DMS153 treated with DMSO at 0.1 percent for 48 hours (cell line): Measurements from ENCODE around the gene PITPNM1.
"Not testable (repeated sequence)": the region's sequence is repeated elsewhere in the genome, so short reads cannot be mapped to it uniquely, and the experiment has no call there.

Experiments
- DNase-seq: peaks from one replicate; lab custom pipeline; 2025; ENCODE audit not compliant: unreplicated experiment; lab: John Stamatoyannopoulos, UW

Gene PITPNM1

DNA sequence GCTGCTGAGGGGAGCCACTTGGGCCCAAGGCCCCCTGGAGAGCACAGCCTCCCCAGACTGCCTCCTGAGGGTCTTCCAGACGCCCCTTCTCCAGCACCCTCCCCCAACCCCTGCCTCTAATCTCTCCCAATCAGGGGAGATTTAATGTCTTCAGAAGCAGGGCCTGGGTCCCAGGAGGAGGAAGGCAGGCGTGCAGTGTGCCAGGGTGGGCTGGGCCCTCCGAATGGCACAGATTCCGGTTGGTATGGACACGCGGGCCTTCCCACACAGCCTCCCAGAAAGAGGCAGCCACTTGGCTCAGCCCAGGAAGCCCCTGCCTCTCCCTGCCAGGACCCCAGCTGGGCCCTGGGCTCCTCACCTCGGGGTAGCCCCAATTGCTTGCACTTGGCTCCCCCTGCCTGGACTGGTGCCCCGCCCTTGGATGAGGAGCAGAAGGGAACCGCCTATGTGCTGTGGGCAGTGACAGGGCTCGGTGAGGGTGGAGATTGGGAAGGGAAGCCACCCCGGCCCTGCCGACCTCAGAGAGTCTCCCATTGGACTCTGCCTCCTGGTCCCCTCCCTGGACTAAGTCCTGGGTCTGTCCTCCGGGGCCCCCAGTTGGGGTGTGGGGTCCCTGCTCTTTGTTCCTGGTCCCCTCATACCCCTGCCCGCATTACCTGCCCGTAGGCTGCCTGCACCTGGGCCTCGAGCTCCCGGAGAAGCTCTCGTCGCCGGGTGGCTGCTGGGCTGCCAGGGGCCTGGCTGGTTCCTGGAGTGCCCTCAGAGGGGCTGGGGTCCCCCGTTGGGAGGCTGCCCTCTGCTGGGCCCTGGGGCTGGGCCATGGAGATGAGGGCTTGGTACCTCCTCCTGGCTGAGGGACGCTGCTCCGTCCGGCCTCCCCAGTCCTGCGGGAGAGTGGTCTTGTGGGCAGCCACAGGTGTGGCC lies 18.7 kb upstream of the PITPNM1 start:
- DNase-seq = no peak

GRCh38 chr11:67522844-67523555 lies 17.8 kb upstream of the PITPNM1 start, which contains the start of gene CABP2:
TSS of gene CABP2 (minus strand) at chr11:67523446. CDS start at chr11:67523326, 120 bp downstream.
- no peak for DNase-seq

GRCh38 chr11:67522338-67522737 lies 17.2 kb upstream of the PITPNM1 start:
- no peak for DNase-seq

GRCh38 chr11:67521924-67522323 lies 16.8 kb upstream of the PITPNM1 start:
- no peak for DNase-seq

GRCh38 chr11:67520856-67521824 lies 16.0 kb upstream of the PITPNM1 start:
- no peak for DNase-seq

DNA sequence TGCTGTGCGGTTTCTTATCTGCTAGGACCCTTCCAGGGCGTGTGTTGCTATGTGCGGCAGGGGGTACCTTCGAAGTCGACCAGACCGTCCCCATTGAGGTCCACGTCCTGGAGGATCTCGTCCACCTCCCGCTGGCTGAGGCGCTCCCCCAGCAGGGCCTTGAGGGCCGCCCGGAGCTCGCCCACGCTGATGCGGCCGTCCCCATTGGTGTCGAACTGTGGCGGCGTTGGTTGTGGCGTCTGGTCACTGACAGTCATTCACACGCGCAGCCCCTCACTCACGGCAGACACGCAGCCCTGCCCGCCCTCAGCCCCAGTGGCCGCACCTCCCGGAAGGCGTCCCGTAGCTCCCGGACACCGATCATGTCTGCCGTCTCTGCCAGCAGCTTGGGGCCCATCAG lies 14.6 kb upstream of the PITPNM1 start:
- no peak for DNase-seq

DNA sequence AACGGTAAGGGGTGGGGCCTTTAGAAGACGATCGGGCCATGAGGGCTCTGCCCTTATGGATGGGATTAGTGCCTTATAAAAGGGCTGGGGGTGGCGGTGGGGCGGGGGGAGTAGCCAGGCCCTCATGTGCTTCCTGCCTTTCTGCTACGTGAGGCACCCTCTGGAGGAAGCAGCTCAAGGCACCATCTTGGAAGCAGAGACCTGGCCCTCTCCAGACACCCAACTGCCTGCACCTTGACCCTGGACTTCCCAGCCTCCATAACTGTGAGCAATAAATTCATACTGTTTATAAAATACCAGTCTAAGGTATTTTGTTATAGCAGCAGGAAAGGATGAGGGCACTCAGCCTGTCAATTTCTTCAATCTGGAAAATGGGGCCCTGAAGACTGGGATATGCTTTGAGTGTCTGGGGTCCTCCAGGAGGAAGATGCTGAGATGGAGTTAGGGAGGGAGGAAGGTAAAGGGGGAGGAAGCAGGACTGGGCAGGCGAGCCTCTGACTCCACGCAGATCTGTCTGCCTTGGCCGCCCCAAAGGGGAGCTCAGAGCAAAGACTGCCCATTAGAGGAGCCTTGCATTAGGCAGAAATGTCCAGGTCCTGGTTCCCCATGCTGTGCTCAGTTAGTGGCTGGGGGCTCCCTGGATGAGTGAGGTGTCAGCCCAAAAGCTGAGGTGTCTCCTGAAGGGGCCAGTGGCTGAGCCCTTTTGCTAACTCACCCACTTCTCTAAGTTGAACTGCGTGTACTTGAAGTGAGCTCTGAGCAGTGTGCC lies 12.8 kb upstream of the PITPNM1 start:
- DNase-seq = no peak

DNA sequence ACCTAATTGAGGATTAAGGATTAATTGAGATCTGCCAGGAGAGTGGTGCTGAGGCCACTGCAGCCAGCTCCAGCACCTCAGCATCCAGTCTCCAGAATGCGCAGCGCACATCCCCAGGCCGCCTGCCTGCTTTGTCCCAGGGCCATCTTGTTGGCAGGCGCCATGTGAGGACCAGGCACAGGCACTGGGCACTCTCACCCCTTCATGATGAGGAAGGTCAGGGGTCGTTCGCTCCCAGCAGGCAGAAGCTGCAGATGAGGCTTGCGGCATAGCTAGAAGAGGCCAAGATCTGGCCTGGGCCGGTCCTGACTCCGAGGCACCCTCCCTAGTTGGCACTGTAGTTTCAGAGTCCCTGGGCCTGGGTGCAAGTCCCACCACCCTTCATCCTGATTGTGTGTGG lies 11.6 kb upstream of the PITPNM1 start:
- no peak for DNase-seq

DNA sequence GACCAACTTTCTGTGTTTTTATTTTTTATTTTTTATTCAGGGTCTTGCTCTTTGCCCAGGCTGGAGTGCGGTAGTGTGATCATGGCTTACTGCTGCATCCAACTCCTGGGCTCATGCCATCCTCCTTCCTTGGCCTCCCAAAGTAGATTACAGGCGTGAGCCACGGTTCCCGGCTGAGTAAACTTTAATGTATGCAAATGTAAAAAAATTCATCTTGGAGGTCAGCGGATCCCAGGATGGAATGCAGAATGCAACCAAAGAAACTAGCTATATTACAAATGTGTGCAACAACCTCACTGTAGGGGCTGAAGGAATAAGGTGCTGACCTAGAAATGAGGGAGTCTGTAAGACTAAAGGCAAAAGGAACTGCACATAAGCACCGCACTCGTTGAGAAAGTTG lies 9.0 kb upstream of the PITPNM1 start:
- DNase-seq = no peak

DNA sequence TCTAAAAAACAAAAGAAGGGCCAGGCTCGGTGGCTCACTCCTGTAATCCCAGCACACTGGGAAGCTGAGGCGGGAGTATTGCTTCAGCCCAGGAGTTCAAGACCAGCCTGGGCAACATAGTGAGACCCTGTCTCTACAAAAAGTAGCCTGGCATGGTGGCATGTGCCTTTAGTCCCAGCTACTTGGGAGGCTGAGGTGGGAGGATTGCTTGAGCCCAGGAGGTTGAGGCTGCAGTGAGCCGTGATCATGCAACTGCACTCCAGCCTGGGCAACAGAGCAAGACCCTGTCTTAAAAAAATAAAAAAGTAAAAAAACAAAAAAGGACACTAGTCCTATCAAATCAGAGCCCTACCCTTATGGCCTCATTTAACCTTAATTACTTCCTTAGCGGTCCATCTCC lies 6.4 kb upstream of the PITPNM1 start:
- not testable (repeated sequence) for DNase-seq

- DNase-seq = no peak
Measured at GRCh38 chr11:67510023-67510345, 4.8 kb upstream of the PITPNM1 start.

- DNase-seq = peak; percentile 89
Measured at GRCh38 chr11:67508486-67509121, 3.4 kb upstream of the PITPNM1 start.

DNA sequence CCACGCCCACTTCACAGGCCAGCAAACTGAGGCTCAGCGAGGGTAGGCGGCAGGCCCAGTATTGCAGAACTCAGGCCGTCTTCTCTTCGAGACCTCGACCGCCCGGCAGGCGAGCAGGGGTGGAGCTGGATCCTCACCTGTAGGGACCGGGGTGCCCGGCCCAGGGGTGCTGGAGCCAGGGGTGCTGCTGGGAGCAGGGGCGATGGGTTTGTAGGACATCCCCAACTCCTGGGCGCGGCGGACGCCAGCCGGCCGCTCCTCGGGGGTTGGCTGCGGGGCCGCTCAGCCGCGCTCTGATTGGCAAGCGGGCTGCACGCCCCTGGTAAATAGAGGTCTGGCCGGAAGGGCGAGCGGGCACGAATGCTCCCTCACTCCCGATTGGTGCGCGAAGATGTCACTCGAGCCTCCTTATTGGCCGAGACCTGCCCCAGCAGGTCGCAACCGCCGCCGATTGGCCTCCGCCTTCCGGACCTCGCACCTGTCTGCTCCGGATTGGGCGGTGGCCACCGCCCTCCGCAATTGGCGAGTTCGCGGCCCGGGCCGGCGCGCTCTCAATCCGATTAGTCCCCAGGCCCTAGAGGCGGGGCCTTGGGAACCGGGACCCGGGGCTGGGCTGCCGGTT lies 2.8 kb upstream of the PITPNM1 start, which contains the start of gene CDK2AP2:
CDK2AP2 (minus strand) TSS at position 299 of the 622 bp plus-strand sequence; CDS start at position 219, 80 bp downstream.
- peak; percentile 89 for DNase-seq

DNA sequence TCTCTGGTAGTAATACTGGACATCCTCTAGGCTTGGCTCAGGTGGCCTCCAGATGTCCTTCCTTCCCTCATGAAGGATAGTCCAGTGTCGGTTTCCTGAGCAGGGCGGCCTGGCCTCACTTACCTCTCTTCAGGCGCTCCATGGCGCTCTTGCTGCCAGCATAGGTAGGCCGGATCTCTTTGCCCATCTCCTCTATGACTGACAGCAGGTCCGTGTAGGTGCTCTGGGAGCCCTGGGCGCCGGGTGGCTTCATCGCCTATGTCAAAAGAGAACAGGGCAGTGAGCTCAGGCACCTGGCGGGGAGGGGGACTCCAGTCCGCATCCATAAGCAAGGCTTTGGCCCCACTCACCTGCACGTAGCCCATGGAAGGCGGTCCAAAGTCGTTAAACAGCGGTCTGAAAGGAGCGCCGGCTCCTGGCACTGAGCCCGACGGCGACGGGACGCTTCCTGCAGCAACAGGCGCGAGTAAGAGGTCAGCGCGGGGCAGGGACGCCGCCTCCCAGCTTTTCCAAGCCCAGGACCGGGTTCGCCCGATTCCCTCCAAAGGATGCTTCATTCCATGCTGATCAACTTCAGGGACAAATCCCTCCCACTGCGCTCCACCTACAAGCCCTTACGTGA lies 2.2 kb upstream of the PITPNM1 start:
- DNase-seq = no peak

GRCh38 chr11:67506426-67507051 lies 1.4 kb upstream of the PITPNM1 start:
- DNase-seq = no peak

- peak; percentile 77 for DNase-seq
Measured at GRCh38 chr11:67505605-67506396, 638 bp upstream of the PITPNM1 start.
